Measurements from ENCODE around the gene DDX39B.

GRCh38 chr6:31541658-31542521 lies at the start of gene DDX39B:
- TF ChIP-seq CTCF (conservative IDR thresholded peaks at IDR 0.05; ENCODE audit: low read depth, low read length) (no peak), POLR2A (IDR thresholded peaks at IDR 0.05; ENCODE audit: low read depth, low read length) (peak; percentile 98), SMC3 (IDR thresholded peaks at IDR 0.05; ENCODE audit: low read depth, low read length) (no peak), MXI1 (IDR thresholded peaks at IDR 0.05; ENCODE audit: borderline replicate concordance, low read depth, low read length) (peak; percentile 77), RCOR1 (IDR thresholded peaks at IDR 0.05; ENCODE audit: insufficient replicate concordance, low read length) (peak; percentile 52), BHLHE40 (IDR thresholded peaks at IDR 0.05; ENCODE audit: low read depth, low read length) (peak; percentile 8; the same call in 1 of the 2 replicates), CHD1 (IDR thresholded peaks at IDR 0.05; ENCODE audit: low read depth, low read length) (no peak), RFX5 (IDR thresholded peaks at IDR 0.05; ENCODE audit: low read depth, low read length) (no peak)
